Hepatocyte (in vitro differentiated cells): Measurements from ENCODE around the gene VAC14.

Experiments used
- CTCF ChIP-seq: fragments of 200-600 bp; sonication (generic); IDR thresholded peaks from 2 replicates; pipeline ENCODE4 v1.5.1; 2016; ENCODE audit warnings: antibody characterized with exemption, mild to moderate bottlenecking; ENCODE audit not compliant: poor library complexity
- EZH2 ChIP-seq: fragments of 200-600 bp; sonication (generic); IDR thresholded peaks from 2 replicates; pipeline ENCODE4 v1.6.1; 2016; ENCODE audit warnings: antibody characterized with exemption, mild to moderate bottlenecking, borderline replicate concordance

GRCh38 chr16:70765491-70765890, 35.5 kb downstream of the VAC14 start:
- TF ChIP-seq CTCF (no peak), EZH2 (no peak)
